ENCODE data around the gene PCSK1N. TPM values are rescaled to one million over a fixed set of nuclear protein-coding genes. Genes with fewer than 3 reads are reported as not detected.

PCSK1N gene
- total RNA-seq, 2 donors from 2014 or later, result 45.4 to 77.7 TPM

DNA sequence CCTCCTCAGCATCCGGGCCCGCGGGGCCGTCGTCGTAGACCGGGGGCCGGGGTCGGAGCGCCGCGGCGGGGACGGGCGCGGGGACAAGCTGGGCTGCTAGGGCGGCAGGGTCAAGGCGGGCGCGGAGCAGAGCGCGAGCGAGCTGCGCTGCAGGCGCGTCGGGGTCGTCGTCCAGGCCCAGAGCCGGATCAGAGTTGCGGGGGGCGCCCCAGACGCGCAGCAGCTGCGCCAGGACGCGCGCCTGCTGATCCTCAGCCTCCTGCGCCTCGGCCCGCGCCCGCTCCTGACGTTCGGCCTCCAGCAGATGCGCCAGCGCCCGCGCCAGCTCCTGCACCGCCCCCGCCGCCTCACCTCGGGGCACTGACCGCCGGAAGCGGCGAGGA lies 3.5 kb downstream of the PCSK1N start:
- Histone ChIP-seq H3K27ac (no peak overlapping the region), H3K27me3 (replicated peaks; ENCODE audit: insufficient read depth) (no peaks in the 10 kb centered on the region), H3K4me3 (no peak overlapping the region), H3K36me3 (no peaks in the 10 kb centered on the region), H3K9me3 (no peaks in the 10 kb centered on the region), H3K4me1 (replicated peaks) (no peaks in the 10 kb centered on the region)
- WGBS, result 20% methylated on average over 1 of the region's 57 CpGs
- TF ChIP-seq POLR2AphosphoS5 (IDR thresholded peaks at IDR 0.05), result no peak
- no peak for DNase-seq (ENCODE audit: low spot score)
- intact Hi-C loops (cut with DNase I), result no loop called here

DNA sequence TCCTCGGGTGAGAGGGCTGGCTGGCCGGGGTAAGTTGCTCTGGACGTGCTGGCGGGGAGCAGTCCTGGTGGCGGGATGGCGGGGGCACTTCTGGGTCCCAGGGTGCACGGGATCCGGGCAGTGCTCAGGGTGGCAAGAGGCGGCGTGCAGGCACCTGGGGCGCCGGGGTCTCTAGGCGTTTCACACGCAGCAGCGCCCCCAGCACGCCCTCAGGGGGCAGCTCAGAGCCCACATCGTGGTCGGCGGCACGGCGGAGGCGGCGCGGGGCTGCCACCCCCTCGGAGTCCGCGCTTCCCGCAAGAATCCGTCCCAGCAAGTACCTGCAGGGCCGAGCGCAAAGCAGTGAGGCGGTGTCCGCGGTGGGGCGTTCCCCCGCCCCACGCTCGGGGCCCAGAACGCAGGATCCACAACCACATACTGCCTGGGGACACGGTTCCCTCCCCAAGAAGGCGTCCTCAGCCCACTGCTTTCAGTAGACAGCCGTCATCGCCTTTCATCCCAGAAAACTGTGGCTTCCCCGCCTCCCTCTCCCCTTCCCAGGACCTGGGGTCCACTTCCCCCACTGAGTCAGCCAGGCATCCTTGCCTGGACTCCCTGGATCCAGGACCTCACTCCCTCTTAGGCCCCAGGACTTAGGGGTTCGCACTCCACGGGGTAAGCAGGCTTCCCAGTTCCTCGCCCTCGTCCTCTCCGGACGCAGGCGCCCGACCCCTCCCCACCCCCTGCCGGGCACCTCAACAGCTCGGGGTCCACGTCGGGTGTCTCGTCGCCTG lies 4.1 kb downstream of the PCSK1N start:
- no peak overlapping the region for H3K27ac ChIP-seq
- intact Hi-C loops (cut with DNase I), result no loop called here
- H3K9me3 ChIP-seq, result no peaks in the 10 kb centered on the region
- no peak for DNase-seq (ENCODE audit: low spot score)
- H3K36me3 ChIP-seq, result no peaks in the 10 kb centered on the region
- TF ChIP-seq, protein P1, sequence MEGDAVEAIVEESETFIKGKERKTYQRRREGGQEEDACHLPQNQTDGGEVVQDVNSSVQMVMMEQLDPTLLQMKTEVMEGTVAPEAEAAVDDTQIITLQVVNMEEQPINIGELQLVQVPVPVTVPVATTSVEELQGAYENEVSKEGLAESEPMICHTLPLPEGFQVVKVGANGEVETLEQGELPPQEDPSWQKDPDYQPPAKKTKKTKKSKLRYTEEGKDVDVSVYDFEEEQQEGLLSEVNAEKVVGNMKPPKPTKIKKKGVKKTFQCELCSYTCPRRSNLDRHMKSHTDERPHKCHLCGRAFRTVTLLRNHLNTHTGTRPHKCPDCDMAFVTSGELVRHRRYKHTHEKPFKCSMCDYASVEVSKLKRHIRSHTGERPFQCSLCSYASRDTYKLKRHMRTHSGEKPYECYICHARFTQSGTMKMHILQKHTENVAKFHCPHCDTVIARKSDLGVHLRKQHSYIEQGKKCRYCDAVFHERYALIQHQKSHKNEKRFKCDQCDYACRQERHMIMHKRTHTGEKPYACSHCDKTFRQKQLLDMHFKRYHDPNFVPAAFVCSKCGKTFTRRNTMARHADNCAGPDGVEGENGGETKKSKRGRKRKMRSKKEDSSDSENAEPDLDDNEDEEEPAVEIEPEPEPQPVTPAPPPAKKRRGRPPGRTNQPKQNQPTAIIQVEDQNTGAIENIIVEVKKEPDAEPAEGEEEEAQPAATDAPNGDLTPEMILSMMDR (IDR thresholded peaks at IDR 0.05), result no peak
- TF ChIP-seq POLR2AphosphoS5 (IDR thresholded peaks at IDR 0.05) (no peak), POLR2A (IDR thresholded peaks at IDR 0.05) (no peak)
- no peaks in the 10 kb centered on the region for H3K4me1 ChIP-seq (replicated peaks)
- 42% methylated on average over 11 of the region's 58 CpGs for WGBS
- no peak overlapping the region for H3K4me3 ChIP-seq
- no peaks in the 10 kb centered on the region for H3K27me3 ChIP-seq (replicated peaks; ENCODE audit: insufficient read depth)

DNA sequence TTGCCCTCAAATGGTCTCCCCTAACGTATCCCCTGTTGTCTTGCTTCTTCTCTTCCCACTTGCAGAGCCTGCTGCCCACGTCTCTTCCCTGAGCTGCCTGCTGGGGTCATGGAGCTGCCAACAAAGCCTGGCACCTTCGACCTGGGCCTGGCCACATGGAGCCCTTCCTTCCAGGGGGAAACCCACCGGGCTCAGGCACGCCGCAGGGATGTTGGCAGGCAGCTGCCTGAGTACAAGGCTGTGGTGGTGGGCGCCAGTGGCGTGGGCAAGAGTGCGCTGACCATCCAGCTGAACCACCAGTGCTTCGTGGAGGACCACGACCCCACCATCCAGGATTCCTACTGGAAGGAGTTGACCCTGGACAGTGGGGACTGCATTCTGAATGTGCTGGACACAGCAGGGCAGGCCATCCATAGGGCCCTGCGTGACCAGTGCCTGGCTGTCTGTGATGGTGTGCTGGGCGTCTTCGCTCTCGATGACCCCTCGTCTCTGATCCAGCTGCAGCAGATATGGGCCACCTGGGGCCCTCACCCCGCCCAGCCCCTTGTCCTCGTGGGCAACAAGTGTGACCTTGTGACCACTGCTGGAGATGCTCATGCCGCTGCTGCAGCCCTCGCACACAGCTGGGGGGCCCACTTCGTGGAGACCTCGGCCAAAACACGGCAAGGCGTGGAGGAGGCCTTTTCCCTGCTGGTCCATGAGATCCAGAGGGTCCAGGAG lies 6.2 kb downstream of the PCSK1N start:
- Histone ChIP-seq H3K4me1 (replicated peaks) (no peaks in the 10 kb centered on the region), H3K27ac (no peak overlapping the region), H3K36me3 (no peaks in the 10 kb centered on the region), H3K27me3 (replicated peaks; ENCODE audit: insufficient read depth) (no peaks in the 10 kb centered on the region), H3K9me3 (no peaks in the 10 kb centered on the region), H3K4me3 (no peak overlapping the region)
- DNase-seq (ENCODE audit: low spot score), result no peak
- TF ChIP-seq POLR2A (IDR thresholded peaks at IDR 0.05) (no peak), POLR2AphosphoS5 (IDR thresholded peaks at IDR 0.05) (no peak)
- TF ChIP-seq, protein P1 (IDR thresholded peaks at IDR 0.05), result no peak
- 84% methylated on average over 12 of the region's 24 CpGs for WGBS
- intact Hi-C loops (cut with DNase I), result no loop called here

DNA sequence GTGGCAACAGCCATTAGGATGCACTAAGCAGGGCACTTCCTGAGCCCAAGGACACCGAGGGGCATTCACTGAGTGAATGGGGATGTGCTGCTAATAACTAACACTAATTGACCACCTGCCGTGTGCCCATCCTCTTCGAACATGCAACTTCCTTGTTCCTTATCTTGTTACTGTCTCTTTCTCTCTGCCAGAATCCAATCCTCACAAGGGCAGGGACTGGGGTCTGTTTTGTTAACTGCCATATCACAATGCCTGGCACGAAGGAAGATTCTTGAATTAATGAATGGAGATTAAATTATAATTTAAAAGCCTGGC lies 7.8 kb downstream of the PCSK1N start:
- 56% methylated on average over 4 of the region's 4 CpGs for WGBS

DNA sequence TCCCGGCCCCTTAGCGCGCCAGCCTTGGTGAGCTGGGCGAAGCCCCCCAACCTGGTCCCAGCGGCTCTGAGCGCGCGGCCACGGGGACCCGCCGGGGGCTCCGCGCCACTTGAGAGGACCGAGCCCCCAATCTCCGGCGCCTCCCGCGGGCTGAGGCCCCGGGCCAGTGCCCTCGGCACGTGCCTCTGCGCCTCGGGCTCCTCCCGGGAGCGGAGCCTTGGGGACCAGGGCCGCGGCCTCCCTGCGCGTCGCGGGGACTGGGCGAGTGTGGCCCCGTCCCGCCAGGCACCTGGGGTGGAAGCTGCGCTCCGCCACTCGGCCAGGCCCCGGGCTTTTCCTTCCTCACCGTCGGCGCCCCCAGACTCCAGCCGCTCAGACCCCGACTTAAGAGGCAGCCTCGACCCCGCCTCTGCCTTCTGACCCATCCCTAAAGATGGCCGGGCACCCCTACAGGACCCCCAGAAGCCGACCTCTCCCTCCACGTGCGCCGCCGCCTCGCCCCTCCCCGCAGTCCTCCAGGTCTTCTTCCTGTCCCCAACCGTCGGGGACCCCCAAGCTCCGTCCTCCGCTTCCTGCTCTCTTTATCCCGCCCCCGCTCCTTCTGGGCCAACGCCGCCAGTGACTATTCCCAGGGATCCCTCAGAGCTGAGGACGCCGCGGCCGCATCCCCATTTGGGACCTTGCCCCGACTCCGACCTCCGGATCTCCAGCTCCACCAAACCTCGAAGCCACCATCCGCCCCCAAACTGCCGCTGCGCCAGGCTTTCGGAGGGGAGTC lies 8.3 kb downstream of the PCSK1N start:
- H3K36me3 ChIP-seq, result no peaks in the 10 kb centered on the region
- no peak for DNase-seq (ENCODE audit: low spot score)
- intact Hi-C loops (cut with DNase I), result no loop called here
- H3K4me1 ChIP-seq (replicated peaks), result no peaks in the 10 kb centered on the region
- H3K4me3 ChIP-seq, result no peak overlapping the region
- no peak overlapping the region for H3K27ac ChIP-seq
- no peaks in the 10 kb centered on the region for H3K27me3 ChIP-seq (replicated peaks; ENCODE audit: insufficient read depth)
- WGBS, result 71% methylated on average over 28 of the region's 73 CpGs
- no peak for TF ChIP-seq POLR2AphosphoS5 (IDR thresholded peaks at IDR 0.05)
- TF ChIP-seq POLR2A (IDR thresholded peaks at IDR 0.05), result no peak
- TF ChIP-seq, protein P1 (IDR thresholded peaks at IDR 0.05), result no peak
- H3K9me3 ChIP-seq, result no peaks in the 10 kb centered on the region

More for the DNA sequence above, 7.8 kb downstream of the PCSK1N start:
- no peak overlapping the region for H3K4me3 ChIP-seq
- TF ChIP-seq POLR2AphosphoS5 (IDR thresholded peaks at IDR 0.05), result no peak
- TF ChIP-seq POLR2A (IDR thresholded peaks at IDR 0.05), result no peak
- TF ChIP-seq, protein P1 (IDR thresholded peaks at IDR 0.05), result no peak
- DNase-seq (ENCODE audit: low spot score), result no peak
- H3K36me3 ChIP-seq, result no peaks in the 10 kb centered on the region
- intact Hi-C loops (cut with DNase I), result no loop called here
- H3K9me3 ChIP-seq, result no peaks in the 10 kb centered on the region
- no peak overlapping the region for H3K27ac ChIP-seq
- no peaks in the 10 kb centered on the region for H3K4me1 ChIP-seq (replicated peaks)
- no peaks in the 10 kb centered on the region for H3K27me3 ChIP-seq (replicated peaks; ENCODE audit: insufficient read depth)
